ENCODE data around the gene PLA2G2A.
"Not testable (repeated sequence)": the region's sequence is repeated elsewhere in the genome, so short reads cannot be mapped to it uniquely, and the experiment has no call there.

The PLA2G2A gene

GRCh38 chr1:19973616-19974015 is 5.8 kb downstream of the PLA2G2A start:
- DNase-seq (ENCODE audit: low spot score), result no peak

GRCh38 chr1:19971664-19972063 is 7.8 kb downstream of the PLA2G2A start:
- no peak for DNase-seq (ENCODE audit: low spot score)

GRCh38 chr1:19969898-19970660 is 9.3 kb downstream of the PLA2G2A start:
- no peak for DNase-seq (ENCODE audit: low spot score)

GRCh38 chr1:19967808-19968207 is 11.6 kb downstream of the PLA2G2A start:
- DNase-seq (ENCODE audit: low spot score), result no peak

- DNase-seq (ENCODE audit: low spot score), result no peak
Observed at GRCh38 chr1:19964542-19964941, 14.9 kb downstream of the PLA2G2A start.

- no peak for DNase-seq (ENCODE audit: low spot score)
Observed at GRCh38 chr1:19963636-19964035, 15.8 kb downstream of the PLA2G2A start.

GRCh38 chr1:19960591-19960990 is 18.8 kb downstream of the PLA2G2A start:
- no peak for DNase-seq (ENCODE audit: low spot score)

- no peak for DNase-seq (ENCODE audit: low spot score)
Observed at GRCh38 chr1:19957779-19958178, 21.6 kb downstream of the PLA2G2A start.

- DNase-seq (ENCODE audit: low spot score), result no peak
Observed at GRCh38 chr1:19955534-19956170, 23.8 kb downstream of the PLA2G2A start.

- DNase-seq (ENCODE audit: low spot score), result no peak
Observed at GRCh38 chr1:19954059-19954458, 25.4 kb downstream of the PLA2G2A start.

GRCh38 chr1:19949016-19949415 is 30.4 kb downstream of the PLA2G2A start:
- no peak for DNase-seq (ENCODE audit: low spot score)

- no peak for DNase-seq (ENCODE audit: low spot score)
Observed at GRCh38 chr1:19946971-19947370, 32.4 kb downstream of the PLA2G2A start.

- DNase-seq (ENCODE audit: low spot score), result no peak
Observed at GRCh38 chr1:19946331-19946751, 33.1 kb downstream of the PLA2G2A start.

GRCh38 chr1:19945914-19946313 is 33.5 kb downstream of the PLA2G2A start:
- DNase-seq (ENCODE audit: low spot score), result no peak

GRCh38 chr1:19942657-19943056 is 36.8 kb downstream of the PLA2G2A start:
- DNase-seq (ENCODE audit: low spot score), result no peak

- no peak for DNase-seq (ENCODE audit: low spot score)
Observed at GRCh38 chr1:19942088-19942487, 37.3 kb downstream of the PLA2G2A start.

GRCh38 chr1:19941206-19941568 is 38.2 kb downstream of the PLA2G2A start:
- no peak for DNase-seq (ENCODE audit: low spot score)

GRCh38 chr1:19940486-19941205 is 38.8 kb downstream of the PLA2G2A start:
- DNase-seq (ENCODE audit: low spot score), result no peak

- no peak for DNase-seq (ENCODE audit: low spot score)
Observed at GRCh38 chr1:19938472-19938871, 40.9 kb downstream of the PLA2G2A start.

- DNase-seq (ENCODE audit: low spot score), result no peak
Observed at GRCh38 chr1:19936061-19936750, 43.2 kb downstream of the PLA2G2A start.

- DNase-seq (ENCODE audit: low spot score), result no peak
Observed at GRCh38 chr1:19934336-19934735, 45.1 kb downstream of the PLA2G2A start.

GRCh38 chr1:19932866-19933265 is 46.6 kb downstream of the PLA2G2A start:
- no peak for DNase-seq (ENCODE audit: low spot score)

- not testable (repeated sequence) for DNase-seq (ENCODE audit: low spot score)
Observed at GRCh38 chr1:19927130-19927421, 52.3 kb downstream of the PLA2G2A start.
